ENCODE results near the gene DIP2C.
"Not testable (repeated sequence)": the region's sequence is repeated elsewhere in the genome, so short reads cannot be mapped to it uniquely, and the experiment has no call there.

DIP2C gene

DNA sequence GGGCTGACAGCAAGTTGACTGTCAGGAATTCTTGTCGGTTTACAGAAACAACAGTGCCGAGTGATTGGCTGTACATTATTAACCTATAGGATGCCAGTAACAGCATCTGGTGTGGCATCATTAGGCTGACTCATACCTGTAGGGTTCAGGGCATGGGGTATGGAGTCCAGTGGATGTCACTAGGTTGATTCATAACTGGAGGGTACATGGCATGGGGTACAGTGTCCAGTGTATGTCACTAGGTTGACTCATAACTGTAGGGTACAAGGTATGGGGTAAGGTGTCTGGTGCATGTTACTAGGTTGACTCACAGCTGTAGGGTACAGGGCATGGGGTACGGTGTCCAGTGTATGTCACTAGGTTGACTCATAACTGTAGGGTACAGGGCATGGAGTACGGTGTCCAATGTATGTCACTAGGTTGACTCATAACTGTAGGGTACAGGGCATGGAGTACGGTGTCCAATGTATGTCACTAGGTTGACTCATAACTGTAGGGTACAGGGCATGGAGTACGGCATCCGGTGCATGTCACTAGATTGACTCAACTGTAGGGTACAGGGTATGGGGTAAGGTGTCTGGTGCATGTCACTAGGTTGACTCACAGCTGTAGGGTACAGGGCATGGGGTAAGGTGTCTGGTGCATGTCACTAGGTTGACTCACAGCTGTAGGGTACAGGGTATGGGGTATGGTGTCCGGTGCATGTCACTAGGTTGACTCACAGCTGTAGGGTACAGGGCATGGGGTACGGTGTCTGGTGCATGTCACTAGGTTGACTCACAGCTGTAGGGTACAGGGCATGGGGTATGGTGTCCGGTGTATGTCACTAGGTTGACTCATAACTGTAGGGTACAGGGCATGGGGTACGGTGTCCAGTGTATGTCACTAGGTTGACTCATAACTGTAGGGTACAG, 425.1 kb downstream of the DIP2C start:
- not testable (repeated sequence) for DNase-seq

DNA sequence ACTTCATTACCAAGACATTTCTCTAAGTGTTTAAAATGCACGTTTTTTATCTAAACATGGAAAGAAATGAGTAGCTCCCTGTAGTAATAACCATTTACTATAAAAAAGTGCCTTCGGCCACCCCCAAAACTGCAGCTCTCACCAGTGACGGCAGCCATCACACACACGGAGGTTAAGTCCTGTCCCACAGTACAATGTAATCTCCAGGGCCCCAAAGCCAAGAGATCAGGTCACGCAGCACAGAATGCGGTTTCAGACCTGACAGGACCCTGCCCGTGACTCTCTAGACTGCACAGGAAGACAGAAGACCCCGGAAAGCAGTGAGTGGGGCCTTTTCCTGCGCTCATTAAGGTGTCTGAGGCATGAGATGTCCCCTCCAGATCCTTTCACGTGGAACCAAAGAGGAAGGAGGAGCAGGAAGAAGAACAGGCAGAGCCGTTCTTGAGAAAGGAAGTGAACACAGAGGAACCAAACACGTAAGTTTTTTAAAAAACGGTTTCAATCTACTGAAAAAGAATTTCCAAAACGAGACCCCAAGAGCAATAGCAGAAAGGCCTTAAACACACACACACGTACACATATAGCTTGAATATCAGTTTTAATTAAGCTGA, 428.5 kb downstream of the DIP2C start:
- no peak for DNase-seq

DNA sequence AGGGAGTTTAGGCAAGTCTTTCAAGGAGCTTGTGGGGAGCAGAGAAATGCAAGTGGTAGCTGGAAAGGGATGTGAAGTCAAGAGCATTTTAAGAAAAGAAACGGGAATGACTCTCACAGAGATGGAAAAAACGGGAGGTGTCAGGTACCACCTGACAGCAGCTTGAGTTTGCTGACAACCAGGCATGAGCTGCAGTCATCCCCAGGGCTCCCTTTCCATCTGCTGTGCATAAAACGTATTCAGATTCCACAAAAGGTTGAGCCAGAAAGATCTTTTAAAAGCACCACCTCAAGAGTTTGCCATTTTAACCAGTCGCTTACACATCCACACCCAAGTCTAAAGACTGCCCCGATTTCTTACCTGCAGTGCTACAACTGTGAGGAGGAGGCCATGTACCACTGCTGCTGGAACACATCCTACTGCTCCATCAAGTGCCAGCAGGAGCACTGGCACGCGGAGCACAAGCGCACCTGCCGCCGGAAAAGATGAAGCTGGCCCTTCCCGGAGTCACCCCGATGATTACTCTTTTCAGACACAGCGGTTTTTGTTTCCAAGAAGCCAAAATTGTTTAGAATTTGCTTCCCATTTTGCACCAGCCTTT, 437.4 kb downstream of the DIP2C start:
- no peak for DNase-seq

DNA sequence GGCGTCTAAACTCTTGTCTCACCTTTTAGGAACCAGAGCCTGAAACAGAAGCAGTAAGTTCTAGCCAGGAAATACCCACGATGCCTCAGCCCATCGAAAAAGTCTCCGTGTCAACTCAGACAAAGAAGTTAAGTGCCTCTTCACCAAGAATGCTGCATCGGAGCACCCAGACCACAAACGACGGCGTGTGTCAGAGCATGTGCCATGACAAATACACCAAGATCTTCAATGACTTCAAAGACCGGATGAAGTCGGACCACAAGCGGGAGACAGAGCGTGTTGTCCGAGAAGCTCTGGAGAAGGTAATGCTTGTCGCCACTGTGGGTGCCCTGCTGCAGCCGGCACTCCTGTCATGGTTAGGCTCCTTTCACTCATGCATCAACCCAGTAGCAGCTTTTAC, 441.2 kb downstream of the DIP2C start:
- DNase-seq, result no peak

DNA sequence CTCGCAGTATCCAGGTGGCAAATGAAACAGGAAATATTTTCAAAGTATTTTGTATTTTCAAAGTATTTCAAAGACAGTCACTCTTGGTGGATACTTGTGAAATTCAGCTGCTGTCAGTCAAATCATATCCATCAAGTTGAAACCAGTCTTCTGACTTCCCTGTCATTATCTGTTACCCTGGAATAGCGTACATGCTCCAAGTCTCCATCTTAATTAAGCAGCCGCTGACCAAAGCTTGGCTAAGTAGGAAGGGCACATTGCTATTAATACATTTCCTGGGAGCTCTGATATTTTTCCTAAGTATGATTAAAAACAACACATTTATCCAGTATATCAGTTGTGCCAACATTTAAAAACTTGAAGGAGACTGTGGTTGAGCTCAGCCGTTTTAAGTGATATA, 442.0 kb downstream of the DIP2C start:
- no peak for DNase-seq

DNA sequence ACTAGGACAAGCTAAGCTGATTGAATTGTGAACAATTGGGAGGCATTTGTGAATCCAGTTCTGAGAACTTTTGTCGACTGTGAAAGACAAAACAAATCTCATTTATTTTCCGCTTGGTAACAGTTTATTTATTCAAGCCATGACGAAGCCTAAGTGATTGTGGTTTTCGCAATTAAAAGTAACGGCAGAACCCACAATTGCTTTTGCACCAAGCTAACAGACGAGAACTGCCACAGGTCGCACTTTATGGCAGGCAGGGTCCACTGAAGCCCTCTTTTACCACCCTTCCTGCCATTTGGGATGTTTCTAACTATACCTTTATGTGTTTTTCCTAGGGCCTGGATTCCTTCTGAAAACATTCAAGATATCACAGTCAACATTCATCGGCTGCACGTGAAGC, 443.0 kb downstream of the DIP2C start:
- no peak for DNase-seq

DNA sequence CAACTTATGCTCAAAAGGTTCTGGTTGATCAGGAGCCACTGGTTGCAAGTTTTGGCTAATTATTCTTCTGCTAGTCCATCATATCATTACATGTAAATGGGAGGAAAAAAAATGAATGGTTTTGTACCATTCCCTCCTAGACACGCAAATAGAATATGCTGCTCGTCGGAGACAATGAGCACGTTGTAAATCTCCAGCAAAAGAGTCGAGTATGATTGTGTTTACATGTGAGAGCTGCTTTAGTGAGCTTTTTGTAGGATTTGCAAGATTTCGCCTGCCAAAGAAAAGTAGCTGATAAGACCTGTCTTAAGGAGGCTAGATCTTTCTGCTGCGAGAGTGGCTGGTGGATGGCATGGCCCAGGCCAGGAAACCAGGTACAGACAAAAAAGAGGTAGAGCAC, 445.2 kb downstream of the DIP2C start:
- DNase-seq, result no peak

DNA sequence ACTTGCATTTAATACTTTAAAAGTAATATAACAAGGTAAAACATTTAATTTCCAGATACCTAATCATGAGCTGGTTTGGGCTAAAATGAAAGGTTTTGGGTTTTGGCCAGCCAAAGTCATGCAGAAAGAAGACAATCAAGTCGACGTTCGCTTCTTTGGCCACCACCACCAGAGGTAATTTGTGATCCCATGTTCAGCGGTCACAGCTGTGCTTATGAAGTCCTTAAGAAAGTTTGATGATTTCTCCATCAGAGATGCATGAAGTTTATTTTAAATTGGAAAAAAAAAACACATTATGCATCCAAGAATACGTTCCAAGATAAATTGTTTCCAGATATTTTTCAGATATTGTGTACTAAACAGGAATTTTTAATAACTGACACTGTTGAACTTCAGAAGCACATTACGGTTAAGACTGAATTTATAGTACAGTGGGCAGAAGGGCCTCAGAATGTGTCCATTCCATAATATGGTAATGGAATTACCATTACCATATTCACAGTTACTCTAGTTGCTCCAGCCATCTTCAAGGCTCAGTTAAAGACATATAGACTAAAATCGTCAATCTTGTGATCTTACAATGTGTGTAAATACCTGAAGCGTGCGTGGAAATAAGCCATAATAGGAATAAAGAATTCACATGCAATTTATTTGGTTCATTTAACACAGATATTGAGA, 447.4 kb downstream of the DIP2C start:
- DNase-seq, result no peak

DNA sequence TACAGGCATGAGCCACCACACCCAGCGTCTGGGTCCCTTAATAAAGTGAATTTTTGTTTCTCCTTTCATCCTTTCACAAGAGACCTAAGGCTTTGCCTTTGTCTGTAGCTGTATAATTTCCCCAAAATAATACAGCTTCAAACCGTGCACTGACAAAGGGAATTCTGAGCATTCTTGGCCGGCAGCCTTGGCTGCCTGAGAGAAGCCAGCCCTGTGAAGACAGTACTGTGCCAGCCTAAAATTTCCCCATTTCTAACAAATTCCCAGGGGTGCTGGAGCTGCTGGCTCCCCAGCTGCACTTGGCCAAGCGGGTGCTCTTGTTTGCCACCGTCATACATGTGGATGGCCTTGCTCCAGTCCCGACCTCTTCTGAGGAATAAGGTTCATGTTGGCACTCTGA, 448.0 kb downstream of the DIP2C start:
- no peak for DNase-seq

DNA sequence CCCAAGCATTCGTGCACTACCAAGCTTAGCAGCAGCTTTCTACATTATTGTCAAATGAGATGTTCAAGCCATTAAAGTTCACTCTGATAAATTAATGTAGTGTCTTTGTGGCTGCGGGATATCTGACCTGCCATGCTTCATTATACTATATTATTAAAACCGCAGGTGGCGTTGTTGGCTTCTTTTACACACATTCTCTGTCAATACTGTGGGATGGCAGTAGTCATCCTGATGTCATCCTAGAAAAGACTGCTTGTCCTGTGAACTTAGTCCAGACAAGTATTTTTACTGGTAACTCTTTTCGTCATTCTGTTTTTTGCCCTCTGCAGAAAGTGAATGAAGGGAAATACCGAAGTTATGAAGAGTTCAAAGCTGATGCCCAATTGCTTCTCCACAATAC, 450.4 kb downstream of the DIP2C start:
- peak; percentile 6 for DNase-seq

DNA sequence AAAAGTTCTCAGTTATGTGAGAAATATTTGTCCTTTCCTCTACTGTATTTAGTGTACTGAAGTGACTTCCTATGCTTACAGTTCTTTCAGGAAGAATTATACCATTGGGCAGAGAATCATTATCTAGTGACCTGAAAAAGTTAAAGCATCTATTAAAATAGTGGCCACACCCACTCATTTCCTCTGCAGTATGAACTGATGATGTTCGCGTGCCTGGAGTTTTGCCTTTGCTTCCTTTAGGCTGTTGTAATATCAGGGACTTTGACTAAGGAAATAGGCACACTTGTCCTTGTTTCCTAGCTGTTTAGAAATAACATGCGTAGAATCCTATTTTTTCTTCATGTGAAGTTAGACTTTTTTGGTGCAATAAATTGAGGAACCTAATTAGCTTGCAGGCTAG, 453.6 kb downstream of the DIP2C start:
- DNase-seq, result no peak

DNA sequence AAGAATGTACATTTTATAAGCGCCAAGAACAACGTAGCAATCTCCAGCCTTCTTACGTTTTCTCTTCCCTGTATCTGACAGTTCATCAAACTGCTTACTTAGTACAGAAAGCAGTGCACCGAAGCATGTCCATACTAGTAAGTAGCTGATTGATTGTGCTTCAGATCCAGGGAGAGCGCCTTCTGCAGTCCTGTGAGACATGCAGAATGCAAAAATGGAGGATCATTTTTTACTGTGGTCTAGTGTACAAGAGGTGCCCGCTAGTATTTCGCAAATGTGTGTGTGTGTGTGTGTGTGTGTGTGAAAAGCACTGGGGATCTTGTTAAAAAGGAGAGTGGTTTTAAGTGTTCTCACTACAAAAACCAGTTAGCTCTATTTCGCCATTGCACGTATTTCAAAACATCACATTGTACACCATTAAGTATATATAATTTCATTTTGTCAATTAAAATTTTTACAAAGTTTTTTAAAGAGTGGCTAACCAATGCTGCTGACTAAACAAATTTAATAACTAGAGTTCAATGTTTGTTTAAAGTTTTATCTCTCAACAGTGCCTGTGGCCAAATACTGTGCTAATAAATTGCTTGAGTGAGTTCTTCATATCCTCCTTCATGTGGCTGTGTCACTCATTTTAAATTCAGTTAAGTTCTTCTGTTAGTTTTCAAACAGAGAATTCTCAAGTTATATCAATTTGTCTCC, 454.6 kb downstream of the DIP2C start:
- no peak for DNase-seq

DNA sequence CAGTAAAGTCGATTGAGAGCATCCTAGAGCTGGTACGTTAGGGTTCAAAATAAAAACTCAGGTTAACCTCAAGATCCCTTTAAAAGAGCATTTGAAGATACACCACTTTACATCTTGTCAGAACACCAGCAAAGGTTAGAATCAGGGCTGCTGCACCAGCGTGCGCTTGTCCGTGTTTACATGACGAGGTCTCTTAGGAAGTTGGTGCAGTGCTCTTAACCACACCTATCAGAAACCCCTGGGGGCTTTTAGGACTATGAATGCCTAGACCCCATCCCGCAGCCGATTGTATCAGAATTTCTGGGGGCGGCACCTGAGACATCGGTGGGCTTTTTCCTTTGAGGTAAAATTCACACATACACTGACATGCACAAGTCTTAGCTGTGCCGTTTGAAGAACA, 456.6 kb downstream of the DIP2C start:
- no peak for DNase-seq

DNA sequence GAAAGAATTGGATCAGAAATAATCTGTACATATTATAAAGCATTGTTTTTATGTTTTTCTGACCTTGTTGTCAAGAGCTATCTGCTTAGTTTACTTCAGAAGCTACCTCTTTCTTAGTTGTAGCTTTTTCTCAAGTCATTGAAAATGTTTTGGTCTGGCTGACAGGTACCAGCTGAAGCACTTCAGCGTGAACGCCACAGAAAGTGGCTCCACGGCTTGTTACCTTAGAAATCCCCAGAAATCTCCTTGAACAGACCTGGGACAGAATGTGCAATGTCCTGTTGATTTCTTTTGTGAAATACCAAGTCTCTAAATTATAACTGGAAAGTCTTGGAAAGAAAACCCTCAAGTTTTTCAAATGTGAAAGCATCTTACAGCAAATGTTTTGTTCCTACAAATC, 457.4 kb downstream of the DIP2C start:
- no peak for DNase-seq

DNA sequence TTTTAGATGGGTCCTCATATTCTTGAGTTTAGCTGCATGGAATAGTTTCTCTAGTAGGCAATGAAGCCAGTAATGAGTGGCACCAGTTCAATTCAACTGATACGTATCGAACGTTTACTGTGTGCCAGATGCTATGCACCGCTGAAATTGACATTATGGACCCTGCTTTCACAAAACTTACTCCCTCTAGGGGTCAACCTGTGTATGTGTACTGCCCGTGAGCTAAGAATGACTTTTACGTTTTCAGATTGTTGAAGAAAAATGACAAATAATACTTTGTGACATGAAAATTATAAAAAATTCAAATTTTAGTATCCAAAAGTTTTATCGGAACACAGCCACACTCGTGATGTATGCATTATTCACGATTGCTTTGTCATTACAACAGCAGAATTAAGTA, 458.7 kb downstream of the DIP2C start:
- peak; percentile 13 for DNase-seq

DNA sequence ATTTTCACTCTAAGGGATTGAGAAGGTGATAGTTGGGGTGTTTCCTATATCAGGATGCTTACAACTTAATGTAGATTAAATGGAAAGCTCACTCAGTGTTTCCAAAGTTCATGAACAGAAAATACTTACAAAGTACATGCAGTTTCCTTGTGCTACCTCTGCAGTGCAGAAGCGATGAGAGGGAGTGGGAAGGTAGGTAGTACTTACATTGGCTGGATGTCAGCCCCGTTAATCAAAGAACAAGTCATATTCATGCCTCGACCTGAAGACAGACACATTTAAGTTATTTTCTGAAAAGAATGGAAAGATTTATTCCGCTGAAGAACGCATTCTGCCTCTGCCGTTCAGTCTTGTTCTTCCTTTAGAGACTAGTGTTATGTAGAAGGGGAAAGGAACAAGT, 461.1 kb downstream of the DIP2C start:
- DNase-seq, result no peak

DNA sequence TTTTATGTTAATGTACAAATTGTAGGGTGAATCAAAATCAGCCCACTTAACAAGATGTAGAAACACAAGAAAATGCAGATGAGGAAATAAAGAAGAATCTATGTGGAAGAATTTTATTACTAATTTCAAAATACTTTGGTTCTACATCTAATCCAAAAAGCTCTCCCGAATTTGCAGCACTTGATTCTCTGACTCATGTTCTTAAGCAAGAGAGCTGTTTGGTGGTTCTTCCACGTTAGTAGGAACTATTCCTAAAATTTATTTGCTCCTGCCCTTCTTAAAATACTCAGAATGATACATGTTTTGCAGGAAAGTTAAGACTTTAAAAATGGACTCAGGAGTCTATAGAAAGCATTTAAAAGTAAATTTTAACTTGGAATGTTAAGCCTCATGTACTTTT, 462.5 kb downstream of the DIP2C start:
- peak; percentile 23 for DNase-seq

DNA sequence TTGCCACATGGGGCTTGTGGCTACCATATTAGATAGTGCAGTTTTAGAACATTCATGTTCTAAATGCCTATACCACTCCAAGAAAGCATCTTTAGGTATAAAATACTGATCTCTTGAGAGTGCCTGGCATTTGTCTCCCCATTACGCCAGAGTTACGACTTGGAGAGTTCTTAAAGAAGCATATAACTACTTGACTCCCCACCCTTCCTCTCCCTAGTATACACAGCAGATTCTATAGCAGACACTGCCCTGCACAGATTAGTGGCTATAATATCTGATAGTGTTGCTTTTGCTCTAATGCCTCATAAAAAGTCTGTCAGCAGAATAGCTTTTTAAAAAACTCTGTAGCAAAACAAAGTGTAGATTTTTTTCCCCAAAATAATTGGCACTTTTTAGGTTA, 463.4 kb downstream of the DIP2C start:
- DNase-seq, result no peak

DNA sequence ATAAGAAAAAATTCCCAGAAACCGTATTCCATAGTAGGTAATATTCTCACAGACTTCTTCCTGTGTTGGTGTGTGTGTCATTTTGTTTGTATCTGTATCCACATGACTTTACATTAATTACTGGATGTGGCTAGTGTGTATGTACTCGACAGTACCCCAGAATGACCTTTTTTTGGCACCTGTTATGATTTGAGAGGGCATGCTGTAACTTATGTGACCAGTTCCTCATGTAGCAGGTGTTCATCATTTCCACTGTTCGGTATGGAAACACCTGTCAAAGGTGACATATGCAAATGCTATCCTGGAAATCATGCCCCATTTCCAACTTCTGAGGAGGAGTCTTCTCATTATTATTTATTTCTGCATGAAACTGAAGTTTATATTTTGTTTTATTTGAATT, 464.9 kb downstream of the DIP2C start:
- DNase-seq, result no peak

Measured in fibroblast of skin of abdomen (primary cell).